Large intestine (tissue), 3 donors: ENCODE measurements around the gene XRCC1. TPM values are rescaled to one million over a fixed set of nuclear protein-coding genes. Genes with fewer than 3 reads are reported as not detected.

Source experiments
- DNase-seq, 2 donors: peaks; one replicate each; pipeline versions ENCODE4 v3.0.0 to v3.0.0-alpha.2; 2013
- H3K27ac ChIP-seq: one replicate; pipeline ENCODE4 v1.5.1; 2013; ENCODE audit warnings: low read length
- H3K27me3 ChIP-seq: 2 replicates; pipeline ENCODE4 v1.6.1; 2013; ENCODE audit warnings: low read length; ENCODE audit not compliant: control insufficient read depth, insufficient read depth
- H3K36me3 ChIP-seq: 2 replicates; pipeline ENCODE4 v1.6.1; 2013; ENCODE audit warnings: low read length; ENCODE audit not compliant: control insufficient read depth, insufficient read depth
- H3K4me1 ChIP-seq: one replicate; pipeline ENCODE4 v1.6.1; 2013; ENCODE audit warnings: low read length; ENCODE audit not compliant: control insufficient read depth, insufficient read depth
- H3K4me3 ChIP-seq: one replicate; pipeline ENCODE4 v1.5.1; 2013; ENCODE audit warnings: low read length
- H3K9me3 ChIP-seq: one replicate; pipeline ENCODE4 v1.6.1; 2013; ENCODE audit warnings: mild to moderate bottlenecking, low read depth, low read length, moderate library complexity; ENCODE audit not compliant: control insufficient read depth
- WGBS: methylation state at CpG from one replicate; pipeline ENCODE4 v1.1.5; 2013; ENCODE audit warnings: low lambda C conversion rate; ENCODE audit not compliant: insufficient coverage; 5-methylcytosine and 5-hydroxymethylcytosine counted together
- polyA plus RNA-seq: library from polyadenylated mRNA; unstranded; fragments of 120-200 nt; gene quantifications from one replicate; pipeline ENCODE4 v1.2.1, GENCODE V29; 2013

XRCC1 gene
- polyA plus RNA-seq, 1 donor: 47.4 TPM

DNA sequence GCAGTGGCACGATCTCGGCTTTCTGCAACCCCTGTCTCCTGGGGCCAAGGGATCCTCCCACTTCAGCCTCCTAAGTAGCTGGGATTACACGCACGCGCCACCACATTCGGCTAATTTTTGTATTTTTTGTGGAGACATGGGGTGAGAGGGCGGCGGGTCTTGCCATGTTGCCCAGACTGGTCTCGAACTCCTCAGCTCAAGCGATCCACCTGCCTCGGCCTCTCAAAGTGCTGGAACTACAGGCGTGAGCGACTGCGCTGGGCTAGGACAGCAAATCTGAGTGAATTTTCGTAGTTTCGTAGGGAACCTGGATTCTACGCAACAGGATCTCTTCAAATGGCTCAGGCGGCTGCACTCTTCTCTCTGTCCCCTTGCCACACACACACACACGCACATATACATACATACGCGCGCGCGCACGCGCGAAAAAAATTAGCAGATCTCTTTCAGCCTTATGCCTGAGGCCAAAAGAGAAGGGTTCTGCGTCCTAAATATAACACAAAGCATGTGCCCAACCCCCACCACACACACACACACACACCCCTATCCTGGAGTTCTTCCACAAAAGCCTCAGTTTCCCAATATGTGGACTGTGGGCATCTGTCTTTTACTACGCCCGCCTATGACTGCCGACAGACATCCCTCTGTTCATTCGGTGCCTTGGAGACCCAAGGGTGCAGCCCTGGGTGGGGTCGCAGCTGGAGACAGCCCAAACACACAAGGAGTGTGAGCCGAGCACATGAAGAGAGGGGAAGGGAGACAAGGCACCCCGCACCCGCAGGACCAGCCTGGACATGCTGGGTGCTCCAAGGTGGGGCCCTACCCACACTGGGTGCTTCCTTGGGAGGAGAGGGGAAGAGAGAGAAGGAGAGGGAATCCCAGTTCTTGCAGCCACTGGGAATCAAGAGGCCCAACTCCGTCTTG is 890 bp upstream of the XRCC1 start:
- Histone ChIP-seq H3K4me3 (peak overlapping the region; percentile 80), H3K4me1 (peaks cover 16% of the 10 kb centered on the region), H3K36me3 (no peaks in the 10 kb centered on the region), H3K27ac (peak overlapping the region; percentile 63), H3K27me3 (no peaks in the 10 kb centered on the region), H3K9me3 (no peaks in the 10 kb centered on the region)
- DNase-seq: no peak
- WGBS: 100% methylated on average over 1 of the region's 37 CpGs

DNA sequence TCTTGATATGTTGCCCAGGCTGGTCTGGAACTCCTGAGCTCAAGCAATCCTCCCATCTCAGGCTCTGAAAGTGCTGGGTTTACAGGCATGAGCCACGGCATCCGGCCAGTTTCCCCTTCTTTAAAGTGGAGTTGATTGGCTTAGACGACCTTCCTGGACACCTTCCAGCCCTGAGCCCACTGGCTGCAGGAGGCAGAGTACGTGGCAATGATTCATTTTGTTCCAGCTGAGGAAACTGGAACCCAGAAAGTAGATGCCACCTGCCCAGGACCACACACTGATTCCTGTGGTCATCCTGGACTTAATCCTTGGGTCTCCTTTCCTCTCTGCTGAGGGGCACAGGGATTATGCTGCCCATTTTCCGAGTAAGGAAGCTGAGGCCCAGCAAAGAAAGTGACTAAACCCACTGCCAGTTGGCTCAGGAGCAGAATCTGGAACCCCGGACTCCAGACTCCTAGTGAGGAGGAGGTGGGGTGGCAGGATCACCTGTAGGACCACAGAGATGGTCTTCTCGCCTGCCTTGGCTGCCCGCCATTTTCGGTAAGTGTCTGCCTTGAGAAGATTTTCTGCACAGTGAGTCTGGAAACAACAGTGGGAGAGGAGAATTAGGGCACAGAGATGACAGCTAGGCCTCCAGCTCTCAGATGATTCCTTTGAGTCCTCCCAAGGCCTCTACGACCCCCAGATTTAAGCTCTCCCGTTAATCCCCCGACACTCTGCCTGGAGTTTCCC is 737 bp downstream of the XRCC1 start:
- H3K27me3 ChIP-seq: no peaks in the 10 kb centered on the region
- 0% methylated on average over 3 of the region's 12 CpGs for WGBS
- DNase-seq: no peak

DNA sequence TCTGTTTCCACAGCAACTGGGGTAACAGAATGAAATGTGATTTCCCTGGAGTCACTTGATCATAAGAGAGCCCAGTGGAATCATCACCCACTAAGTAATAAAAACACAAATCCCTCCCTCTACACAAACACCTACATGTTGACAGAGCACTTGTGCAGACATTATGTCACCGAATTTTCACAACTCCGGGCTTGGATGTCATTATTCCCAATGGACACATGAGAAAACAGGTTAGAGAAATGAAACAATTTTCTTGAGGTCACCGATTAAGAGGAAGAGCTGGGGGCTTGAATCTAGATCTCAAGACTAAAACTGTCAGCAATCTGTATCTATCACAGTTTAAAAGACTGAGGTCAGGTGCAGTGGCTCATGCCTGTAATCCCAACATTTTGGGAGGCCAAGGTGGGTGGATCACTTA is 3.1 kb downstream of the XRCC1 start:
- no peaks in the 10 kb centered on the region for H3K27me3 ChIP-seq
- H3K36me3 ChIP-seq: peaks cover 2% of the 10 kb centered on the region
- H3K4me1 ChIP-seq: peaks cover 10% of the 10 kb centered on the region
- no peaks in the 10 kb centered on the region for H3K9me3 ChIP-seq
- peak in 1 of 2 donors; percentile 48 for DNase-seq
- WGBS: no CpG with 5 or more reads among the region's 3 CpGs
- no peak overlapping the region for H3K4me3 ChIP-seq
- no peak overlapping the region for H3K27ac ChIP-seq

More for the DNA sequence above, 737 bp downstream of the XRCC1 start:
- Histone ChIP-seq H3K4me3 (peak overlapping the region; percentile 80), H3K27ac (peak overlapping the region; percentile 69), H3K9me3 (no peaks in the 10 kb centered on the region), H3K36me3 (no peaks in the 10 kb centered on the region), H3K4me1 (peaks cover 10% of the 10 kb centered on the region)

DNA sequence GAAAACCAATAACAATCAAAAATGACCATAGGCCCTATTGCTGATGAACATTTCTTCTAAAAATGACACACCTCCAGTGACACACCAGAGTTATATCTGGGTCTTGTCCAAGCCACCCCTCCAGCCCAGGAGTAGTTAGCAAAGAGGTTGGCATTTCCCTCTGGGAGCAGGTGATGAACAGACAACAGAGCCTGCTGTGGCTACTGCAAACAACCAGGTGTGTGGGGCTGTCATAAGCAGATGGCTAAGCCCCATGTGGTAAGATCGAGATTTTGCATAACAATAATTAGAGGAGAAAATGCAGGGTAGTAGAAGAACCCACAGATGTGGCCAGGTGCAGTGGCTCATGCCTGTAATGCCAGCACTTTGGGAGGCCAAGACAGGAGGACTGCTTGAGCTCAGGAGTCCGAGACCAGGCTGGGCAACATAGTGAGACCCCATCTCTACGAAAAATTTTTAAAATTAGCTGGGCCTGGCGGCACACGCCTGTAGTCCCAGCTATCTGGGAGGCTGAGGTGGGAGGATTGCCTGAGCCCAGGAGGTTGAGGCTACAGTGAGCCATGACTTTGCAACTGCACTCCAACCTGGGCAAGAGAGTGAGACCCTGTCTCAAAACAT is 5.0 kb downstream of the XRCC1 start:
- H3K36me3 ChIP-seq: peaks cover 2% of the 10 kb centered on the region
- no peak for DNase-seq
- no CpG with 5 or more reads among the region's 5 CpGs for WGBS
- H3K27me3 ChIP-seq: no peaks in the 10 kb centered on the region
- H3K9me3 ChIP-seq: no peaks in the 10 kb centered on the region
- H3K4me3 ChIP-seq: no peak overlapping the region
- no peak overlapping the region for H3K27ac ChIP-seq
- peaks cover 5% of the 10 kb centered on the region for H3K4me1 ChIP-seq

DNA sequence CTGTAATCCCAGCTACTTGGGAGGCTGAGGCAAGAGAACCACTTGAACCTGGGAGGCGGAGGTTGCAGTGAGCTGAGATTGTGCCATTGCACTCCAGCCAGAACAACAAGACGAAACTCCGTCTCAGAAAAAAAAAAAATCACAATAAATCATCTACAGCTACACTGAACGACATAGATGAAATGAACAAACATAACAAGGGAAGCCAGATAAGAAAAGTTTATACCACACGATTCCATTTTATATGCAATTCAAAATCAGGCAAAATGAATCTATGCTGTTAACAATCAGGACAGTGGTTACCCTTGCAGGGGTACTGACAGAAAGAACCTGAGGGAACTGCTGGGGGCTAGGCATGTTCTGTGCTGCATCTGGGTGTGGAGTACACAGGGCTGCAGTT is 5.7 kb downstream of the XRCC1 start:
- peaks cover 2% of the 10 kb centered on the region for H3K36me3 ChIP-seq
- peaks cover 3% of the 10 kb centered on the region for H3K4me1 ChIP-seq
- no peak for DNase-seq
- no peaks in the 10 kb centered on the region for H3K27me3 ChIP-seq
- 100% methylated on average over 3 of the region's 5 CpGs for WGBS
- no peak overlapping the region for H3K27ac ChIP-seq
- no peaks in the 10 kb centered on the region for H3K9me3 ChIP-seq
- H3K4me3 ChIP-seq: no peak overlapping the region

DNA sequence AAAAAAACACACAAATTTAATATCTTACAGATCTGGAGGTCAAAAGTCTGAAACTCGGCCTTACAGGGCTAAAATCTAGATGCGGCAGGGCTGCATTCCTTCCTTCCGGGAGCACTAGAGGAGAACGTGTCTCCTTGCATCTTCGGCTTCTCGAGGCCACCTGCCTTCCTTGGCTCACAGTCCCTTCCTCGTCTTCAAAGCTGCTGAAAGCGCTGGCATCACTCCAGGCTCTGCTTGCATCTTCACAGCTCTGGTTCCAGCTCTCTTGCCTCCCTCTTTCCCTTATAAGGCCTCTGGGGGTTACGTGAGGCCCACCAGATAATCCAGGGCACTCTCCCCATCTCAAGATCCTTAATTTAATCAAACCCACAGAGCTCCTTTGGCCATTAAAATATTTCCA is 10.5 kb downstream of the XRCC1 start:
- H3K27me3 ChIP-seq: no peaks in the 10 kb centered on the region
- H3K36me3 ChIP-seq: peaks cover 27% of the 10 kb centered on the region
- no peaks in the 10 kb centered on the region for H3K9me3 ChIP-seq
- DNase-seq: no peak
- no peak overlapping the region for H3K27ac ChIP-seq
- no CpG with 5 or more reads among the region's 9 CpGs for WGBS
- no peaks in the 10 kb centered on the region for H3K4me1 ChIP-seq
- no peak overlapping the region for H3K4me3 ChIP-seq

DNA sequence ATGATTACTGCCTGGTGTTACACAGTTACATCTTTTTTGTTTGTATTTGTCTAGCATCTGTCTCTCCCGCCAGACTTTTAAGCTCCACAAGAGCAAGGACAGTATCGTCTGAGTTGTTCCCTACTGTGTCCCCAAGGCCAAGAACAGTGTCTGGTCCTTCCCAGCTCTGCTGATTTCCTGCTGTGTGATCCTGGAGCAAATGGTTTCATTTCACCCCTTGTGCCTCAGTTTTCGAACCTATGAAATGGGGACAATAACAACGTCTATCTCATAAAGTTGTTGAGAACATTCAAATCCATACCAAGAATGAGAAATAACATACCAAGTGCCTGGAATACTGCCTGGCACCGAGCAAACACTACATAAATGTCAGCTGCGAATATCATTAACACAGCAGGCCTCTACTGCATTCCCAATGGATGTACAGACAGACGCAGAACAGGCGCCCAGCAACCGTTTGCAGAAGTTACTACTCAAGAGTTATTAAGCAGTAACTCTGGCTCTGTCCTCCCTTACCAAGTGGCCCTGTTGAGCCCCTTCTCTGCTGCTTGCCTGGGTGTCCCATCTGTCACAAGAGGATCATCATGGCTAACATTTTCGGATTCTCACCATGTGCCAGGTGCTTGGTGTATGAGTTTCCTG is 11.4 kb downstream of the XRCC1 start:
- Histone ChIP-seq H3K4me1 (no peaks in the 10 kb centered on the region), H3K4me3 (no peak overlapping the region), H3K27ac (no peak overlapping the region), H3K27me3 (no peaks in the 10 kb centered on the region), H3K36me3 (peaks cover 27% of the 10 kb centered on the region), H3K9me3 (no peaks in the 10 kb centered on the region)
- DNase-seq: no peak
- no CpG with 5 or more reads among the region's 10 CpGs for WGBS

DNA sequence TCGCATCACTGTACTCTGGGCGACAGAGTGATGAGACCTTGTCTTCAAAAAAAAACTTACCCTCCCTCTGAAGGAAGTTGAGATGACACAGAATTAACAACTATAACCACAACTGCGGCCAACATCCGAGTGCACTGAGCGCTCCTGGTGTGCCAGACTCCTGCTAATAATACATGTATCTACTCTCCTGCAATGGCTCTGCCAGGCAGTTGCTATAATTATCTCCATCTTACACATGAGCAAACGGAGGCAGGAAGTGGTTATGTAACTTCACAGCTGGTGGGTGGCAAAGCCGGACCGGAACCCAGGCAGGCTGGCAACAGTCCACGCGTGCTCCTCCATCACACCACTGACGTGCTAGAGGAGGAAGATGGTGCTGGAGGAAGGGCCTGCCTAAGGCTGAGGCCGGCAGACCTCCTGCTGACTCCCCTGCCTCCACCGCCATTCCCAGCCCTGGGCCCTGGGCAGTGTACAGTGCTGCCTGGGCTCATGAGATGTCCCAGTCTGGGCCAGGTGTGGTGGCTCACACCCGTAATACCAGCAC is 12.6 kb downstream of the XRCC1 start:
- Histone ChIP-seq H3K27me3 (no peaks in the 10 kb centered on the region), H3K27ac (no peak overlapping the region), H3K36me3 (peaks cover 30% of the 10 kb centered on the region), H3K9me3 (no peaks in the 10 kb centered on the region), H3K4me1 (no peaks in the 10 kb centered on the region), H3K4me3 (no peak overlapping the region)
- DNase-seq: no peak
- no CpG with 5 or more reads among the region's 14 CpGs for WGBS

DNA sequence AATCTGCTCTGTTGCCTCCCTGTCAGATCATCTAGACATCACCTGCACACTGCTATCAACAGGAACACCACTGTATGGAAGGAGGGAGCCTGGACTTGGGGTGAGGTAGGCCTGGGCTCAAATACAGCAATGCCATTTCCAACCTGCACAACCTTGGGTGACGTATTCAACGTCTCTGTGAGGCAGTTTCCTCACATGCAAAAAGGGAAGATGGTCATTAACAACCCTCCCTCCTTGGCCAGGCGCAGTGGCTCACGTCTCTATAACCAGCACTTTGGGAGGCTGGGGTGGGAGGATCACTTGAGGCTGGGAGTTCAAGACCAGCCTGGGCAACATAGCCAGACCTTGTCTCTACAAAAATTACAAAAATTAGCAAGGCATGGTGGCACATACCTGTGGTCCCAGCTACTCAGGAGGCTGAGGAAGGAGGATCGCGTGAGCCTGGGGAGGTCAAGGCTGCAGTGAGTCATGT is 13.1 kb downstream of the XRCC1 start:
- no peaks in the 10 kb centered on the region for H3K4me1 ChIP-seq
- H3K4me3 ChIP-seq: no peak overlapping the region
- no peak overlapping the region for H3K27ac ChIP-seq
- WGBS: no CpG with 5 or more reads among the region's 6 CpGs
- H3K36me3 ChIP-seq: peaks cover 35% of the 10 kb centered on the region
- DNase-seq: no peak
- H3K9me3 ChIP-seq: no peaks in the 10 kb centered on the region
- no peaks in the 10 kb centered on the region for H3K27me3 ChIP-seq
